Ectodermal cell (in vitro differentiated cells): ENCODE results near the gene MALL.
"Not testable (repeated sequence)": the region's sequence is repeated elsewhere in the genome, so short reads cannot be mapped to it uniquely, and the experiment has no call there.

Experiments used
- H3K27ac ChIP-seq: 2 replicates; pipeline ENCODE4 v1.7.0; 2013; ENCODE audit warnings: mild to moderate bottlenecking, low read depth, low read length; ENCODE audit not compliant: insufficient read depth, poor library complexity, severe bottlenecking
- H3K27me3 ChIP-seq: 2 replicates; pipeline ENCODE4 v1.7.0; 2013; ENCODE audit warnings: mild to moderate bottlenecking, low read length; ENCODE audit not compliant: insufficient read depth, control insufficient read depth, poor library complexity, severe bottlenecking
- H3K36me3 ChIP-seq: one replicate; pipeline ENCODE4 v1.7.0; 2013; ENCODE audit warnings: low read length; ENCODE audit not compliant: control insufficient read depth, insufficient read depth
- H3K4me1 ChIP-seq: one replicate; pipeline ENCODE4 v1.7.0; 2013; ENCODE audit warnings: low read length; ENCODE audit not compliant: control insufficient read depth, insufficient read depth
- H3K4me3 ChIP-seq: 2 replicates; pipeline ENCODE4 v1.7.0; 2013; ENCODE audit warnings: low read depth, low read length, control low read depth; ENCODE audit not compliant: insufficient read depth
- H3K9me3 ChIP-seq: 2 replicates; pipeline ENCODE4 v1.7.0; 2013; ENCODE audit warnings: mild to moderate bottlenecking, low read length, moderate library complexity; ENCODE audit not compliant: control insufficient read depth
- WGBS, 2 experiments: methylation state at CpG; one replicate each; pipeline ENCODE4 v1.1.7; 2013; ENCODE audit warnings: missing lambda C conversion rate in 2 of 2; 5-methylcytosine and 5-hydroxymethylcytosine counted together

The MALL gene

DNA sequence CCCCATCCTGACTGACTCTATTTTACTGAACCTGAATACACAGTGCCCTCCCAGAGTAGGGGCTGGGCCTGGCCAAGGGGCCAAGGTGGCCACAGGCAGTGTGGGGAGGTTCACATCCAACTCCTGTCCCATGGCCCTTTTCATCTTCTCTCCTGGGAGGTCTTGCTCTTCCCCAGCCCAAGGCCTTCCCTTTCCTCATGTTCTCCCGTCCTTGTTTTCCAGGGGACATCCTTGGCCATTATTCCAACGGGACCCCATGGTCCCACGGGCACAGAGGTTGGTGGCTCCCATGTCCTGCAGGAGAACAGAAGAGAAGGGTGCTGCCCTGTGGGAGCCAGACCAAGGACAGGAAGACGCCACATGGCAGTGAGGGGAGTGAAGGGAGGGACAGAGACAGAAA, 10.4 kb downstream of the MALL start:
- Histone ChIP-seq H3K27me3 (no peaks in the 10 kb centered on the region), H3K4me3 (no peak overlapping the region), H3K36me3 (no peaks in the 10 kb centered on the region), H3K27ac (no peak overlapping the region), H3K9me3 (no peaks in the 10 kb centered on the region), H3K4me1 (no peaks in the 10 kb centered on the region)
- 90 to 91% methylated on average over 4 of the region's 4 CpGs for WGBS, 2 experiments

DNA sequence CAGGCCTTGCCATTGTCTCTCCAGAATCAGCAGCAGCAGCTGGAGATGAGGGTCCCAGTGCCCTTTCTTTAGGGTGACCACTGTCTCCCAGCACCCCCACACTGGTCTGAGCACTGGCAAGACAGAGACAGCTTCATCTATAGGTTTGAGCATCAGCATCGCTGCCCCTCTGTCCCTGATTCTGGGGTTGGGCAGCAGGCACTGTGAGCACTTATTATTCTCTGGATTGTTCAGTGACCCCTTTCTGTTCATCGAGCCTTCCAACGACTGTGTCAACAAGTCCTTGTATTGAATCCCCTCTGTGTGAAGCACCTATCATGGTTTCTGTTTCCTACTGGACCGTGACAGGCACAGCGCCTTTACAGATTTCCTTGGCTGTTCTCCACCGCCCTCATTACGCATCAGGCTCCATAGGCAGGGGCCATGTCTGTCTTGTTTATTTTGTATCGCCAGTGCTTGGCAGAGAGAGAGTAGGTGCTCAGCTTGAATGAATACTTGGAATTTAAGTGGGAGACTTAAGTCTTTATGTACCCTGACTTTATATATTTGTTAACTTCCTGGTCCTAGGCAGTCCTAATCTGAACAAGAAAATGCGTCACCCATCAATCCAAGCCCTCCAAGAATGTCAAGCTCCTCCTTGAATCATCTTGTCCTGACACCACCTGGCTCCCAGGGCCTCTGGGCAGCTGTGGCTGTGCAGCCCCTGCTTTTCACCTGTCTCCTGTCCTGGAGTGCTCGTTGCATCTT, 11.4 kb downstream of the MALL start:
- WGBS, 2 experiments: 92 to 94% methylated on average over 10 of the region's 10 CpGs

DNA sequence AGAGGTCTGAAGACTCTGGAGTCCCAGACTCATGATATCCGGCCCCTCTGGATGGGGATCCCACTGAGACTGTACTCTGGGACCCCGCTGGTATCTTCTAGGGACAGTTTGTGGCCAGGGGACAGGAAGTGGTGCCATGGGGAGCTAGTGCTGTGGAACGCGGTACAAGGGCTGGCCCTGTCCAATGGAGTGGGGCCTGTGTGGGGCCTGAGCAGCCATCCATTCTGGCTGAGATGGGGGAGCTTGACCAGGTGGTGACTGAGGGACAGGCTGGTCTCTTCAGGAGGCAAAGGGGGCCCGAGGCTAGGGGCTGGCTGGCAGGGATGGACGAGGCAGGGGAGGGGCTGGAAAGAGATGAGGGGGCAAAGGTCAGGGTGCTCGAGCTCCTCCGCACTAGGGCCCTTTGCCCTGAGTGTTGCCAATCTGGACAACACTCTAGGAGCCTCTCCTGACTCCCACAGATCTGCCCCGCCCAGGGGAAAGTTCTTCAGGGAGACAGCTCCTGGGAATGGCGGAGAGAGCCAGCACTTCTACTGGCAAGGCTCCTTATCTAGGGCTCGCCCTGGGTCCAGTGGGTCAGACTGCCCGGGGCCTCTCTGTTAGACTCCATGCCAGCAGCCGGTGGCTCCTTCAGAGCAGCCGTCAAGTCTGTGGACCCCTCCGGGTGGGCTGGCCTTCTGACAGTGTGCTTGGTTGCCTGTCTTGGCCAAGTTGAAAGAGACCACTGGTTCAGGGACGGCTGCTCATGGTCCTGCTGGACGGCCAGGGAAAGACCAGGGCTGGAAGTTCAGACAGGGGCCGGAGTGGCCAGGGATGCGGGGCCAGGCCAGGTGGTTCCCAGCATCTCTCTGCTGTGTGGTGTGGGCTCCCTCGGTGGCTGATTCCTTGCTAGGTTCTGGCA, 12.3 kb downstream of the MALL start:
- 88 to 89% methylated on average over 20 of the region's 20 CpGs for WGBS, 2 experiments
- Histone ChIP-seq H3K27ac (no peak overlapping the region), H3K4me3 (no peak overlapping the region), H3K27me3 (no peaks in the 10 kb centered on the region), H3K4me1 (no peaks in the 10 kb centered on the region), H3K36me3 (no peaks in the 10 kb centered on the region), H3K9me3 (no peaks in the 10 kb centered on the region)

More for the DNA sequence above, 11.4 kb downstream of the MALL start:
- Histone ChIP-seq H3K4me1 (no peaks in the 10 kb centered on the region), H3K9me3 (no peaks in the 10 kb centered on the region), H3K36me3 (no peaks in the 10 kb centered on the region), H3K27ac (no peak overlapping the region), H3K27me3 (no peaks in the 10 kb centered on the region), H3K4me3 (no peak overlapping the region)

DNA sequence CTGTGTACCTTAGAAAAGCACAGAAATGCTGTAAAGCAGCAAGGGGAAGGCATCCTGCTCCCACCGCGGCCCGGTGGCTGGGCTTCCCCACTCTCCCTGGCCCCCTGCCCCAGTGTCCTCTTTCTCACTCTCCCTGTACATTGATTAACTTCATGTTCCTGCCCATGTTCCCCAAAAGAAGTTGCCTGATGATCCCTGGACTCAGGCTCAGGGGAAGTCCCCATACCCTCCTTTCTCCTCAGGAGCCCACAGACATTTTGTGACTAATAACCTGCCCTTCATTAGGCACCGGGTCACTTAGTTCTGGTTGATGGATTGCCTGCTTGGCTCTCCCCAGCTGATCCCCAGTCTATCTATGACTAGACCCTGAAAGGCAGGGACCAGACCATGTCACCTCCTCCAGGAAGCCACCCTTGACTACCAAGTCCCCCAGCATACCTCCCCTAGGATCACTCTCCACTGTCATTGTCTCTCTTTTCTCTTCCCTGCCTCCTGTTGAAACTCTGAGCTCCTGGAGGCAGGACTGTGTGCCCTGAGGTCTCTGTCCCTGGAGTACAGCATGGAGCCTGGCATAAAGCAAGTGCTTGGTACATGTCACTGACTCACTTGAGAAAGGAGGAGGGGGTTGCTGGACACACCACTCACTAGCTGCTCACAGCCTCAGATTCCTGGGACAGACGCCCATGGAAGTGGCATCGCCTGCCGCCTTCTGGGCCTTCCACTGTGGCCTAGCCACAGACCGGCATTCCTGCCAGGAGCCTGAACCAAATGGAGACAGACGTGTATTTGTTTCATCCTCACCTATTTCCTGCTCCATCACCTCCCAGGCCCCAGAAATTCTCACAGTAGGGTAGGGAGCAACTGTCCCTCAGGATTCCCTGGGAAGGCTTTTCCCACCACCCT, 13.5 kb downstream of the MALL start:
- H3K27ac ChIP-seq: no peak overlapping the region
- H3K9me3 ChIP-seq: no peaks in the 10 kb centered on the region
- no peaks in the 10 kb centered on the region for H3K36me3 ChIP-seq
- no peaks in the 10 kb centered on the region for H3K4me1 ChIP-seq
- 94 to 95% methylated on average over 9 of the region's 9 CpGs for WGBS, 2 experiments
- H3K4me3 ChIP-seq: no peak overlapping the region
- H3K27me3 ChIP-seq: no peaks in the 10 kb centered on the region

DNA sequence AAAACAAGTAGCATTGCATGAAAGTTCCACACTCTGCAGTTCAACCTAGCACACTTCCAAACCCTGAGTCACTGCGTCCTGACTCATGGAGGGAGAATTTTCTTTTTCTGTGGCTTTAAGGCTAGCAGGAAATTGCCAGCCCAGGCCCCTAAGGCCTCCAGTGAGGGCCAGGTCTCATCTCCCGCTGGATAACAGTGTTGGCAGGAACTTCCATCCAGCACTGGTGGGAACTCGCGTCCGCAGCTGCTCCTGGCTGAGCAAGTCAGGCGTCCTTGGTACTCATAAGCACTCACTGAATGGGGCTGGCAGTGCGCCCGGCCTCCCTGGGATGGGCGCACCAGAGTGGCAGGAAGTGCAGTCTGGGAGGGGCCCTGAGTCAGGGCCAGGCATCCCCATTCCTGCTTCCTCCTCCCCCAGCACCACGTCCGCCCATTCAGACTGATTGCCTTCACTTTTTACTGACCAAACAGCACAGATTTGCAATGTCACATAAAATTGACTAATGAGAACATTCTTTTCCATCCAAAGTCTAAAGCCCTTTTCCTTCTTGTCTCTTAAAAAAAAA, 14.3 kb downstream of the MALL start:
- Histone ChIP-seq H3K27me3 (no peaks in the 10 kb centered on the region), H3K9me3 (no peaks in the 10 kb centered on the region), H3K4me1 (no peaks in the 10 kb centered on the region), H3K4me3 (no peak overlapping the region), H3K27ac (no peak overlapping the region), H3K36me3 (no peaks in the 10 kb centered on the region)
- 80 to 86% methylated on average over 11 of the region's 11 CpGs for WGBS, 2 experiments

DNA sequence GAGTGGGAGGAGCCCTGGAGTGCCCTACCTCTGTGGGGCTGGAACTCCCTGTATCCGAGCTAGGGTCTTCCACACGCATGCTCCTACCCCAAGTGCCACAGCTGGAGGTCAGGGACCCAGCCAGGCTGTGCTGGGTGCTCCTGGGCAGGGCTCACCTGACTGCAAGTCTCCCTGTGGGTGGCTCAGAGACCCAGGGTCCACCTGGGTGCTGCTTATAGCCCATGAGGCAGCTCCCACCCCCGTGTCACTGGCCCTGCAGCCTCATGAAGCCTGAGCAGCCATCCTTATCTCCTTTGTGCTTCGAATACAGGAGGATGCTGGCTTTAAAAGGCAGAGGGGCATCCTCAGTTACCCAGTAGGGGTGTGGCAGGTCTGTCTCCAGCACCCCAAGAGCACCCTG, 14.7 kb downstream of the MALL start:
- H3K4me1 ChIP-seq, H3K27ac ChIP-seq, H3K4me3 ChIP-seq: not testable (repeated sequence)

DNA sequence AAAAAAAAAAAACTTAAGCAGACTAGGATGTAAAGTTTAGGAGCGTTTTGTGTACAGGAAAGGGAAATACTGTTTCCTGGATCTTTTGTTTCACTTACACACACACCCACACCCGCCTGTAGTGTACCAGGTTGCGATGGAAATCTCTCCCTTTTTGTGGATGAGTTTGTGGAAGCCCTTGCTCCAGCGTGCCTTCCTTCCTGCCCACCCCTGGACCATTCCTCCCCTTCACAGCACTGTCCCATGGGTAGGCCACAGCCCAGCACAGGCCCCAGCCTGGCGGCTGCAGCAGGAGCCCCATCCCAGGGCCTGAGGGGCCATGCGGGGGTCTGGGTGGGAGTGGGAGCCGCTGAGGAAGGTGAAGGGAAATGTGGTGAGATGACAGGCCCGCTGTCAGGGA, 15.1 kb downstream of the MALL start:
- Histone ChIP-seq H3K27ac (no peak overlapping the region), H3K4me3 (no peak overlapping the region), H3K4me1 (no peaks in the 10 kb centered on the region), H3K36me3 (no peaks in the 10 kb centered on the region), H3K9me3 (no peaks in the 10 kb centered on the region), H3K27me3 (no peaks in the 10 kb centered on the region)
- WGBS, 2 experiments: 88 to 91% methylated on average over 7 to 8 of the region's 8 CpGs

More for the DNA sequence above, 14.7 kb downstream of the MALL start:
- H3K9me3 ChIP-seq, H3K36me3 ChIP-seq, H3K27me3 ChIP-seq: not testable (repeated sequence)
- 88 to 90% methylated on average over 4 of the region's 4 CpGs for WGBS, 2 experiments

DNA sequence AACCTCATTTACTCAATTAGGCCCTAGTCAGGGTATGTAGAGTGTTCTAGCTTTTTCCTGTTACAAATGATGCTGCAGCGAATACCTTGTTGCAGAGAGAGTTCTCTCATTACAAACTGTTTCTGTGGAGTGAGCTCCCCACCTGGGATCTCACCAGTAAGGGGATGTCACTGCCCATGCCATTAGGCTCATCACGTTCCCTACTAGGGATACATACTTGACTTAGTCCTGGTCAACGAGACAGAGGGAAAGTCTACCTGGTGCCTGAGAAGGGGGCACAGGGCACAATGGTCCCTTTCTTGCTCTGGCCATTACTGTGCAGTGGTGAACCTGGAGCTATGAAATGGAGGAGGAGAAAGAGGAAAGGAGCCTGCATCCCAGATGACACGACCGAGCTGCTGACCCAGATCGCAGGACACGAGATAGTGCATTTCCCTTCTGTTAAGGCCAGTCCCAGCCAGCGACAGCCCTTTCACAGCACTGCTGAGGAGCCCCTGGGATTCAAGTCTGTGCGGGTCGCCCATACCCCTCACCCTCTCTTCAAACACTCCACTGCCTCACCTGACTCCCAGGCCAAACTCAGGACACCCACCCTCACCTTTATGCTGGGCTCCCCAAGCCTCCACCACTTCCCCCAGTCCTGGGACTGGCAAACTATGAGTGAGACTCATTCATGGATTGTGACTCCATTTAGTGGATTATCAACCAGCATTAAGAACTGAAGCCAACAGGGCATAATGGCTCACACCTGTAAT, 16.0 kb downstream of the MALL start:
- H3K9me3 ChIP-seq: no peaks in the 10 kb centered on the region
- H3K27me3 ChIP-seq: no peaks in the 10 kb centered on the region
- H3K36me3 ChIP-seq: no peaks in the 10 kb centered on the region
- H3K27ac ChIP-seq: no peak overlapping the region
- WGBS, 2 experiments: 82 to 83% methylated on average over 10 of the region's 10 CpGs
- no peak overlapping the region for H3K4me3 ChIP-seq
- H3K4me1 ChIP-seq: no peaks in the 10 kb centered on the region

DNA sequence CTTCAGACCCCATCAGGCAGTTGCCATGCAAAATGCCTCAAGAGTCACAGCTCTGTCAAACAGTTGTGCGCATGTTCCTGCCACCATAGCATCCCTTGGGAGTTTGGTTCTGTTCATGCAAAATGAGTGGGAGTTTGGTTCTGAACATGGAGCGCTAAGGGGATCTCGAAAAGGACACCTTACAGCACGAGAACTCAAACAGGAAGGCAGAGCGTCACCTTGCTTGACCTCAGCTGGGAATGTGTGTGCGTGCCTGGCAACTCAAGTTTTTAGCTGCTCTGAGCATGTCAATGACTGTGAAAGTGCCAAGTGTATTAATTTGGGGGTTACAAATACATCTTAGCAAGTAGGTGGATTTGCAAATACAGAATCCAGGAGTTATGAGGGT, 16.6 kb downstream of the MALL start:
- WGBS, 2 experiments: 92 to 96% methylated on average over 6 of the region's 6 CpGs

More for the DNA sequence above, 16.6 kb downstream of the MALL start:
- Histone ChIP-seq H3K4me3 (no peak overlapping the region), H3K36me3 (no peaks in the 10 kb centered on the region), H3K27me3 (no peaks in the 10 kb centered on the region), H3K4me1 (no peaks in the 10 kb centered on the region), H3K9me3 (no peaks in the 10 kb centered on the region), H3K27ac (no peak overlapping the region)
